ENCODE measurements around the gene TTLL8.
"Not testable (repeated sequence)": the region's sequence is repeated elsewhere in the genome, so short reads cannot be mapped to it uniquely, and the experiment has no call there.

The TTLL8 gene

GRCh38 chr22:50058061-50058905 is at the start of gene TTLL8:
TSS of gene TTLL8 (minus strand) at chr22:50058298.
- no peak for DNase-seq

GRCh38 chr22:50107529-50107928 is 49.4 kb upstream of the TTLL8 start:
- DNase-seq = no peak

- no peak for DNase-seq
Measured at GRCh38 chr22:50105208-50106100, 47.4 kb upstream of the TTLL8 start.

GRCh38 chr22:50104141-50104544 is 46.0 kb upstream of the TTLL8 start:
- DNase-seq = no peak

- DNase-seq = peak; percentile 48
Measured at GRCh38 chr22:50102946-50103345, 44.8 kb upstream of the TTLL8 start.

- DNase-seq = no peak
Measured at GRCh38 chr22:50101870-50102565, 43.9 kb upstream of the TTLL8 start.

GRCh38 chr22:50098052-50098451 is 40.0 kb upstream of the TTLL8 start:
- no peak for DNase-seq

GRCh38 chr22:50092342-50092741 is 34.2 kb upstream of the TTLL8 start:
- DNase-seq = no peak

GRCh38 chr22:50091092-50091768 is 33.1 kb upstream of the TTLL8 start:
- DNase-seq = no peak

GRCh38 chr22:50090412-50090714 is 32.3 kb upstream of the TTLL8 start:
- no peak for DNase-seq

- DNase-seq = no peak
Measured at GRCh38 chr22:50089682-50090411, 31.7 kb upstream of the TTLL8 start, which contains the start of gene MOV10L1. TSS of gene MOV10L1 (plus strand) at chr22:50090006. CDS start at chr22:50090089, 83 bp downstream.

GRCh38 chr22:50089231-50089630 is 31.1 kb upstream of the TTLL8 start:
- DNase-seq = no peak

- DNase-seq = no peak
Measured at GRCh38 chr22:50088096-50088495, 30.0 kb upstream of the TTLL8 start.

- DNase-seq = no peak
Measured at GRCh38 chr22:50087646-50088045, 29.5 kb upstream of the TTLL8 start.

GRCh38 chr22:50086975-50087374 is 28.9 kb upstream of the TTLL8 start:
- not testable (repeated sequence) for DNase-seq

GRCh38 chr22:50086526-50086925 is 28.4 kb upstream of the TTLL8 start:
- DNase-seq = no peak

GRCh38 chr22:50085211-50085972 is 27.3 kb upstream of the TTLL8 start, which contains the start of gene MLC1:
TSS of gene MLC1 (minus strand) at chr22:50085426. CDS start at chr22:50084902, 524 bp downstream.
- no peak for DNase-seq

- DNase-seq = no peak
Measured at GRCh38 chr22:50084614-50085021, 26.5 kb upstream of the TTLL8 start.

- DNase-seq = no peak
Measured at GRCh38 chr22:50084080-50084477, 26.0 kb upstream of the TTLL8 start.

GRCh38 chr22:50083462-50084079 is 25.5 kb upstream of the TTLL8 start:
- DNase-seq = no peak
